Loucy (cell line): Measurements from ENCODE around the gene SLC16A6.
A peak's percentile ranks its signal among the peaks of the same experiment; 100 is the strongest.
"Not testable (repeated sequence)": the region's sequence is repeated elsewhere in the genome, so short reads cannot be mapped to it uniquely, and the experiment has no call there.

Experiments used
- H2AFZ ChIP-seq: fragments of 200-600 bp; sonication (generic); 2 replicates; pipeline ENCODE4 v1.6.0; 2016; ENCODE audit warnings: antibody characterized with exemption, mild to moderate bottlenecking, low read length, moderate library complexity
- H3F3A ChIP-seq: fragments of 200-600 bp; 2 replicates; pipeline ENCODE4 v1.6.0; 2016; ENCODE audit warnings: antibody characterized with exemption, low read depth, mild to moderate bottlenecking
- H3K27me3 ChIP-seq: fragments of 200-600 bp; sonication (generic); 2 replicates; pipeline ENCODE4 v1.6.1; 2014; ENCODE audit warnings: low read length, mild to moderate bottlenecking; ENCODE audit not compliant: insufficient read depth, poor library complexity, severe bottlenecking
- H3K36me3 ChIP-seq: fragments of 200-600 bp; sonication (generic); 2 replicates; pipeline ENCODE4 v1.6.1; 2016; ENCODE audit warnings: low read length; ENCODE audit not compliant: insufficient read depth
- H3K4me1 ChIP-seq: fragments of 200-600 bp; sonication (generic); 2 replicates; pipeline ENCODE4 v1.5.1; 2014; ENCODE audit warnings: low read length, mild to moderate bottlenecking; ENCODE audit not compliant: insufficient read depth, poor library complexity, severe bottlenecking
- H3K4me2 ChIP-seq: fragments of 200-600 bp; sonication (generic); 2 replicates; pipeline ENCODE4 v1.6.0; 2014; ENCODE audit warnings: antibody characterized with exemption, low read length, low read depth, mild to moderate bottlenecking; ENCODE audit not compliant: poor library complexity, severe bottlenecking
- H3K4me3 ChIP-seq: fragments of 200-600 bp; sonication (generic); 2 replicates; pipeline ENCODE4 v1.5.1; 2014; ENCODE audit warnings: low read length, mild to moderate bottlenecking, mixed read lengths; ENCODE audit not compliant: poor library complexity, severe bottlenecking
- H3K79me2 ChIP-seq: fragments of 200-600 bp; sonication (generic); 2 replicates; pipeline ENCODE4 v1.6.1; 2014; ENCODE audit warnings: low read length; ENCODE audit not compliant: insufficient read depth
- H3K9ac ChIP-seq: fragments of 200-600 bp; sonication (generic); 2 replicates; pipeline ENCODE4 v1.6.0; 2014; ENCODE audit warnings: mild to moderate bottlenecking, low read depth, low read length, moderate library complexity; ENCODE audit not compliant: poor library complexity, severe bottlenecking
- H3K9me2 ChIP-seq: fragments of 200-600 bp; sonication (generic); replicated peaks from 2 replicates; pipeline ENCODE4 v1.6.1; 2016; ENCODE audit warnings: low read depth, low read length, mixed read lengths
- H3K9me3 ChIP-seq: fragments of 200-600 bp; sonication (generic); 2 replicates; pipeline ENCODE4 v1.6.1; 2014; ENCODE audit warnings: mild to moderate bottlenecking, antibody characterized with exemption, low read length, low read depth; ENCODE audit not compliant: insufficient read depth
- H4K20me1 ChIP-seq: fragments of 200-600 bp; sonication (generic); 2 replicates; pipeline ENCODE4 v1.6.0; 2014; ENCODE audit warnings: antibody characterized with exemption, low read length, mild to moderate bottlenecking; ENCODE audit not compliant: insufficient read depth, poor library complexity, severe bottlenecking
- CTCF ChIP-seq: fragments of 200-600 bp; sonication (generic); conservative IDR thresholded peaks from 2 replicates; pipeline ENCODE4 v1.5.1; 2014; ENCODE audit warnings: mild to moderate bottlenecking, antibody characterized with exemption, low read length
- EZH2phosphoT487 ChIP-seq: fragments of 200-600 bp; IDR thresholded peaks from 2 replicates; pipeline ENCODE4 v1.6.1; 2018; ENCODE audit warnings: antibody characterized with exemption, mild to moderate bottlenecking, moderate library complexity, borderline replicate concordance

The SLC16A6 gene

GRCh38 chr17:68290955-68291835 is at the start of gene SLC16A6, which contains the start of gene ARSG:
TSS of gene SLC16A6 (minus strand) at chr17:68291127. CDS start at chr17:68278320, 12,807 bp downstream.
TSS of gene ARSG (plus strand) at chr17:68291495. CDS start at chr17:68307494, 15,999 bp downstream.
- peak within 1 kb of the TSS; percentile 77 for H2AFZ ChIP-seq

GRCh38 chr17:68334393-68334792 is 43.5 kb upstream of the SLC16A6 start:
- Histone ChIP-seq H3K79me2 (no peaks in the 10 kb centered on the region), H3K9me2 (no peaks in the 10 kb centered on the region), H3K4me2 (no peak overlapping the region), H3K4me1 (peaks cover 1% of the 10 kb centered on the region), H2AFZ (no peak overlapping the region), H3K9ac (no peak overlapping the region), H3K4me3 (no peak overlapping the region), H3K27me3 (no peaks in the 10 kb centered on the region), H3K36me3 (no peaks in the 10 kb centered on the region), H3F3A (no peaks in the 10 kb centered on the region), H4K20me1 (no peaks in the 10 kb centered on the region), H3K9me3 (0 out of 2 replicates have a peak, but pooled peaks cover 2% of the 10 kb centered on the region)
- no peak for TF ChIP-seq CTCF
- no peak for TF ChIP-seq EZH2phosphoT487

More at GRCh38 chr17:68290955-68291835, at the start of gene SLC16A6, which contains the start of gene ARSG:
- TF ChIP-seq CTCF = no peak
- TF ChIP-seq EZH2phosphoT487 = no peak
- H3F3A ChIP-seq = peaks cover 5% of the 10 kb centered on the region; the same call in 1 of the 2 replicates
- peak within 1 kb of the TSS; percentile 75 for H3K4me3 ChIP-seq
- no peaks in the 10 kb centered on the region for H3K27me3 ChIP-seq
- H3K4me1 ChIP-seq = peaks cover 27% of the 10 kb centered on the region
- no peaks in the 10 kb centered on the region for H3K9me3 ChIP-seq
- H3K9me2 ChIP-seq = no peaks in the 10 kb centered on the region
- H3K36me3 ChIP-seq = no peaks in the 10 kb centered on the region
- H3K9ac ChIP-seq = peak within 1 kb of the TSS; percentile 96
- 0 out of 2 replicates have a peak, but pooled peaks cover 3% of the 10 kb centered on the region for H3K79me2 ChIP-seq
- peak within 1 kb of the TSS; percentile 76 for H3K4me2 ChIP-seq
- H4K20me1 ChIP-seq = no peaks in the 10 kb centered on the region

- not testable (repeated sequence) for H3K36me3 ChIP-seq, H2AFZ ChIP-seq, H3K4me2 ChIP-seq, H3K4me1 ChIP-seq, H3K79me2 ChIP-seq, H3K9me2 ChIP-seq, H3K4me3 ChIP-seq, H3K9ac ChIP-seq, H4K20me1 ChIP-seq, H3F3A ChIP-seq, H3K9me3 ChIP-seq, H3K27me3 ChIP-seq
Observed at GRCh38 chr17:68331932-68332331, 41.0 kb upstream of the SLC16A6 start.
